Kidney epithelial cell (primary cell): ENCODE measurements around the gene ATXN1. TPM values are rescaled to one million over a fixed set of nuclear protein-coding genes. Genes with fewer than 3 reads are reported as not detected.

Experiments
- DNase-seq: peaks from one replicate; pipeline ENCODE4 v3.0.0-alpha.2; 2010; ENCODE audit warnings: low read depth
- H3K27me3 ChIP-seq: 2 replicates; pipeline ENCODE4 v1.6.0; 2011; ENCODE audit warnings: low read length; ENCODE audit not compliant: control insufficient read depth, insufficient read depth
- H3K36me3 ChIP-seq: 2 replicates; pipeline ENCODE4 v1.5.1; 2011; ENCODE audit warnings: low read length; ENCODE audit not compliant: control insufficient read depth, insufficient read depth
- H3K4me3 ChIP-seq: 2 replicates; pipeline ENCODE4 v1.5.1; 2011; ENCODE audit warnings: low read depth, mild to moderate bottlenecking, control low read depth, low read length
- total RNA-seq: library from RNA; depleted of rRNA; stranded (reverse); fragments of >200 nt; gene quantifications from 2 replicates; pipeline ENCODE4 v1.2.3, GENCODE V29; 2015
- TF ChIP-seq, protein P1 (sequence below): IDR thresholded peaks from 2 replicates; pipeline ENCODE4 v1.5.1; 2011; ENCODE audit warnings: mild to moderate bottlenecking, moderate library complexity, low read length, control low read depth, inconsistent platforms; ENCODE audit not compliant: insufficient read depth, poor library complexity, severe bottlenecking

Gene ATXN1
- total RNA-seq, 1 donor from 2014 or later: 12.5 TPM

DNA sequence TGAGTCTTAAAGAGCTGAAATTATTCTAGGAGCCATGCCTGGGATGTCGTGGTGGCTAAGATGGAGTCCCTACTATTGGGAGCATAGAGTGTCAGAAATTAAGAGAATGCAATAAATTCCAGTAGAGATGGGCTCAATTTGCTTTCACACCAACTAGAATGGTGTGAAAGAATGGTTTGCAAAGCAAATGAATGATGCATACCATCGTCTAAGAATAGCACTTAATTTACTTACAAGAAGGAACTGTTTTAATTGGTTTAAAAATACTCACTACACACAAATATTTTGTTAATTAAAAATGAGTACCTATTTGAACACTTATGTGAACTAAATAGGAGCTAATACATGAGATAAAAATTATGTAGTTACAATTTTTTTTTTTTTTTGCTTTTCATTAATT is 390.3 kb downstream of the ATXN1 start:
- TF ChIP-seq, protein P1, sequence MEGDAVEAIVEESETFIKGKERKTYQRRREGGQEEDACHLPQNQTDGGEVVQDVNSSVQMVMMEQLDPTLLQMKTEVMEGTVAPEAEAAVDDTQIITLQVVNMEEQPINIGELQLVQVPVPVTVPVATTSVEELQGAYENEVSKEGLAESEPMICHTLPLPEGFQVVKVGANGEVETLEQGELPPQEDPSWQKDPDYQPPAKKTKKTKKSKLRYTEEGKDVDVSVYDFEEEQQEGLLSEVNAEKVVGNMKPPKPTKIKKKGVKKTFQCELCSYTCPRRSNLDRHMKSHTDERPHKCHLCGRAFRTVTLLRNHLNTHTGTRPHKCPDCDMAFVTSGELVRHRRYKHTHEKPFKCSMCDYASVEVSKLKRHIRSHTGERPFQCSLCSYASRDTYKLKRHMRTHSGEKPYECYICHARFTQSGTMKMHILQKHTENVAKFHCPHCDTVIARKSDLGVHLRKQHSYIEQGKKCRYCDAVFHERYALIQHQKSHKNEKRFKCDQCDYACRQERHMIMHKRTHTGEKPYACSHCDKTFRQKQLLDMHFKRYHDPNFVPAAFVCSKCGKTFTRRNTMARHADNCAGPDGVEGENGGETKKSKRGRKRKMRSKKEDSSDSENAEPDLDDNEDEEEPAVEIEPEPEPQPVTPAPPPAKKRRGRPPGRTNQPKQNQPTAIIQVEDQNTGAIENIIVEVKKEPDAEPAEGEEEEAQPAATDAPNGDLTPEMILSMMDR: no peak
- no peak overlapping the region for H3K4me3 ChIP-seq
- no peak for DNase-seq
- H3K36me3 ChIP-seq: no peaks in the 10 kb centered on the region
- no peaks in the 10 kb centered on the region for H3K27me3 ChIP-seq

DNA sequence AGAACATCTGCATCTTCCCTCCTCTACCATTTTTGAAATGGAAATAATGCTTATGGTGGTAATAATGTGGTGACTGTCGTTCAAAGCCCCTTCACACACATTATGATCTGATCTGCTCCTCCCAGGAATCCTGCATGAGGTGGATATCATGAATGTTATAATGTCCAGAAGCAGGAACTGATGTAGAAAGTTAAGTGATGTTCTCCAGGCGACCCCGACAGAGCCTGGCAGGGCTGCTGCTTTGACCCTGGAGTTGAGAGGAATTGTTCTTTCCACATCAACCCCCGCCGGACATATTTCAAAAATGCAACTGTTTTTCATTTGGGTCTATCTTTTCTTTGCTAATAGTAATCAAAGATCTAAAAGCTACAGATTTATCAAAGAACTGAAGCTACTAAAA is 391.3 kb downstream of the ATXN1 start:
- H3K27me3 ChIP-seq: no peaks in the 10 kb centered on the region
- no peaks in the 10 kb centered on the region for H3K36me3 ChIP-seq
- H3K4me3 ChIP-seq: no peak overlapping the region
- TF ChIP-seq, protein P1: no peak
- no peak for DNase-seq

DNA sequence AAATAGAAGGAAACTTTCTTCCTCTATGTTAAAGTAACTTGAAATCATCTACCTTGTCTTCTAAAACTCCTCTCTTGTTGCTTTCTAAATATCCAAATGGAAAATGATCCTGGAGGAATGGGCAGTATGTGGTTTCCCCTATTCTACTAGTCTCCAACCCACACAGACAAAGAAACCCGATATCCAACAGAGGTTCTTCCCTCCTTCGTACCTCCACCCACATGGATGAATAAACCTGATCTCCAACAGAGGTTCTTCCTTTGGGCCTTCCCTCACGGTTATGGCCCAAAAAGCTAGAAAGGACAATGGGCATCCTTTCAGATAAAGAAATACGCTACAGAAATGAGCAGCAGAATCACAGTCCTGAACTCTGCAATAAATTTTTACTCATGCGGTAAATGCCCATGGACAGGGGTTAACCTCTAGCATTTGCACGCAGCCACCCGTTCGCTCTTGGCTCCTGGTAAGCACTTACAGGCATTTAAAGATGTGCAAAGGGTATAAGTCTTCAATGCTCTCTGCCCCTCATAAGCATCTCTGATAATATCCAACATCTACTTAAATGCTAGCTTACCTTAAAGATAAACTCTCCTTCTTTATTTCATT is 392.0 kb downstream of the ATXN1 start:
- Histone ChIP-seq H3K36me3 (no peaks in the 10 kb centered on the region), H3K4me3 (no peak overlapping the region), H3K27me3 (no peaks in the 10 kb centered on the region)
- DNase-seq: no peak
- TF ChIP-seq, protein P1: no peak

DNA sequence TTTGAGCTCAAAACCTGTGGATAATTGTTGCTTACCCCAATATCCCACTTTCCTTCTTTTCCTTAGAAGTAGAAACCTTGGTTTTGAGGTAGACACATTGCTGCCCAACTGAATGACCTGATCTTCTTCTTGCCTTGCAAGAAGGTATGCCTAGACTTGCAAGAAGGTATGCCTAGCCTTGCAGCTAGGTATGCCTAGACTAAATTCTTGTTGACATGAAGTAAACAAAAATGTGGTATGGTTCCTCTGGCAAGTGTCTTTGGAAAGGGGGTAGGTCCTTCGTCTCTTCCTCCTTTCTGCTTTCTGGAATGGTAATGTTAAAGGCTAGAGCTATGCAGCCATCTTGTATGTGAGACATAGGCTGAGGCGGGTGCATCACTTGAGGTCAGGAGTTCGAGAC is 393.7 kb downstream of the ATXN1 start:
- H3K4me3 ChIP-seq: no peak overlapping the region
- no peak for DNase-seq
- TF ChIP-seq, protein P1: no peak
- no peaks in the 10 kb centered on the region for H3K36me3 ChIP-seq
- H3K27me3 ChIP-seq: no peaks in the 10 kb centered on the region

DNA sequence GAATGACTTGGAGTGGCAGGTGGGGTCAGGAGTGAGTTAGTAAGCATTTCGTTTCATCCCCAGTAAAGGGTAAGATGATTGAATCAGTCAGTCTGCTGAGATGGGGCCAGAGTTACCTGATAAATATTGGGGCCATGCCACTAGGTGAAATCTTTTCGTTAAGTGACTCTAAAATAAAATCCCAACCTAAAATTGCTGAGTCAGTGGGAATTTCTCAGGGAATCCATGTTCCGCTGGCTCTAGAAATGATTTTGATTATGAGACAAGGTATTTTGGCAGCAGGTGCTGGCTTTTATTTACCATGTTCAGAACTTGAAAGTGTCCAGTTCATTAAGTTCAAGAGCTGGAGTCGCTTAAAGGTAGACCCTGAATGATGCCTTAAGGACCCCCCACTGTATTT is 397.5 kb downstream of the ATXN1 start:
- Histone ChIP-seq H3K27me3 (no peaks in the 10 kb centered on the region), H3K4me3 (no peak overlapping the region), H3K36me3 (no peaks in the 10 kb centered on the region)
- DNase-seq: no peak
- TF ChIP-seq, protein P1: no peak
